ENCODE results near the gene TOR1AIP1. TPM values are rescaled to one million over a fixed set of nuclear protein-coding genes. Genes with fewer than 3 reads are reported as not detected.

The TOR1AIP1 gene
- total RNA-seq, 1 donor: 66.5 TPM

DNA sequence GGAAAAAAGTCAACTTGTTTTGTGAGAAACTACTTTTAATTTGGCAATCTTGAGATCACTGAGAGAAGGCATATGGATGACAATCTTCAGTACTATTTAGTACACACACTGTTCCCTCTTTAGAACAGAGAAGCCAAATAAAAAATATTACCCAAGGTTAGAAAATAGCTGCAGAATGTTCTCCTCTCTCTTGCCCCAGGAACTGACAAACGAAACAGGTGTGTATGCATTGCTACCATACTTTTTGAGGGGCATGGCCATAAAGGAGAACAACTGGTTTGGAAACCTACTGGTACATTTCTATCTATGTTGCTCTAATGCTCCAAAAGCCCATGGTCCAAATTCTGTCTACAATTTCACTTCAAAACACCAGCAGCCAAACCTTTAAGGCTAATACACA lies 10.1 kb upstream of the TOR1AIP1 start:
- H3K4me3 ChIP-seq (ENCODE audit: low read depth, low read length): no peak overlapping the region
- no peak for DNase-seq (ENCODE audit: low read depth)

DNA sequence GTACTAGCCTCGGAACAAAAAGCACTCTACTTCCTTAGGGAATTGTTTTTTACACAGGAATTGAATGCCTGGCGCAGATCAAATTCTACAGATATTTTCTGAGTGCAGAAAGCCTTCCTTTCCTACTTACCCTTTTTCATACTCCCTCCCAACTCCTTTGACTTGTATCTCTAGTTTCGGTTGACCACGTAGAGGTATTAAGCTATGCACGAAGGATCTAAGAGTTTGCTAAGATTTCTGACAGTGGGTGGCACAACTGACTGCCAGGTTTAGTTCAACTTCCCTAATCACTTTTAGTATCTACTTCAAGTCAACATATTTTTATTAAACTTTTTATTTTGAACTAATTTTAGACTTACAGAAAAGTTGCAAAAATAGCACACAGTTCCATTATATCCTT lies 9.5 kb upstream of the TOR1AIP1 start:
- TF ChIP-seq, protein P1, sequence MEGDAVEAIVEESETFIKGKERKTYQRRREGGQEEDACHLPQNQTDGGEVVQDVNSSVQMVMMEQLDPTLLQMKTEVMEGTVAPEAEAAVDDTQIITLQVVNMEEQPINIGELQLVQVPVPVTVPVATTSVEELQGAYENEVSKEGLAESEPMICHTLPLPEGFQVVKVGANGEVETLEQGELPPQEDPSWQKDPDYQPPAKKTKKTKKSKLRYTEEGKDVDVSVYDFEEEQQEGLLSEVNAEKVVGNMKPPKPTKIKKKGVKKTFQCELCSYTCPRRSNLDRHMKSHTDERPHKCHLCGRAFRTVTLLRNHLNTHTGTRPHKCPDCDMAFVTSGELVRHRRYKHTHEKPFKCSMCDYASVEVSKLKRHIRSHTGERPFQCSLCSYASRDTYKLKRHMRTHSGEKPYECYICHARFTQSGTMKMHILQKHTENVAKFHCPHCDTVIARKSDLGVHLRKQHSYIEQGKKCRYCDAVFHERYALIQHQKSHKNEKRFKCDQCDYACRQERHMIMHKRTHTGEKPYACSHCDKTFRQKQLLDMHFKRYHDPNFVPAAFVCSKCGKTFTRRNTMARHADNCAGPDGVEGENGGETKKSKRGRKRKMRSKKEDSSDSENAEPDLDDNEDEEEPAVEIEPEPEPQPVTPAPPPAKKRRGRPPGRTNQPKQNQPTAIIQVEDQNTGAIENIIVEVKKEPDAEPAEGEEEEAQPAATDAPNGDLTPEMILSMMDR (IDR thresholded peaks at IDR 0.05; ENCODE audit: insufficient read depth, low read depth, low read length): no peak
- H3K4me3 ChIP-seq (ENCODE audit: low read depth, low read length): no peak overlapping the region
- DNase-seq (ENCODE audit: low read depth): no peak

More for the DNA sequence above, 10.1 kb upstream of the TOR1AIP1 start:
- TF ChIP-seq, protein P1 (IDR thresholded peaks at IDR 0.05; ENCODE audit: insufficient read depth, low read depth, low read length): no peak

DNA sequence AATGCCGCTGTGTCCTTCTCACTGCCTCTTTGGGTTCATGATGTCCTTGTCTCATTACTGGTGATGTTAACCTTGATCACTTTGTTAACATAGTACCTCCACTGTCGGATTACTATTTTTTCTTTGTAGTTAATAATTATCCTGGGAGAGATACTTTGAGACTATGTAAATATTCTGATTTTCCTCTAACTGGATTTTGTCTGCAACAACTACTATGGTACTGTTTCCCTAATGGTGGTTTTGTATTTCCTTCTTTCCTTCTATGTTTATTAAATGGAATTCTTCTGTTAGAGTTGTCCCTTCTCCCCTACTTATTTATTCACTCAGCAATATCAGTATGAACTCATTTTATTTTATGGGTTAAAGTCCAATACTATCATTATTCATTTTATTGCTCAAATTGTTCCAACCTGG lies 8.6 kb upstream of the TOR1AIP1 start:
- no peak overlapping the region for H3K4me3 ChIP-seq (ENCODE audit: low read depth, low read length)
- DNase-seq (ENCODE audit: low read depth): no peak
- TF ChIP-seq, protein P1 (IDR thresholded peaks at IDR 0.05; ENCODE audit: insufficient read depth, low read depth, low read length): no peak

DNA sequence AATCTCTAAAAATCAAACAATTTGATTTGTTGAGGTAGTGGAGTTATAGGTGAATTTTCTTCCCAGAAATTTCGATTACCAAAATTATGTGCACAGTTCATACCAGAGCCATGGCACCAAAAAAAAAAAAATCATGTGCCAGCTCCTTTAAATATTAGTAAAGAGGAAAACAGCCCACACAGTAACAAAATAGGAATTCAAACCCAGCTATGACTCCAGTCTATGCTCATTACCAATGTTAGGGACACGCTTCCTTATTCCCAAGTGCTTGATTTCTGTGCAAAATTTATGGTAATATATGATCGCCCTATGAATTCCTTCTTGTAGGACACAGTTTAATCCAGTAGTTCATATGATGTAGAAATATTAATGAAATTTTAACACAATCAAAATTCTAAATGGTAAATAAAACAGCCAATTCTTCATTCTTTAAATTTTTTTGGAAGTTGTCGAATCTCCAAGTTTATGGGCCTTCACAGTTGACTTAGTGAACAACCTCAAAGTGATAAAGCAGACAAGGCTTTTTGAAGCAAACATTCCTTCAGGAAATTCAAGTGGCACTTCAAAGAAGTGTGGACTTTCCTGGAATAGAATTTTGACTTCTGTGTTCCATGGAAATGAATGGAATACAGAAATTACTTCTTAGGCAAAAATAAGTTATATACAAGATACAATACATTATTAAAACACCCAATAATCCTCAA lies 6.3 kb upstream of the TOR1AIP1 start:
- TF ChIP-seq, protein P1 (IDR thresholded peaks at IDR 0.05; ENCODE audit: insufficient read depth, low read depth, low read length): no peak
- no peak for DNase-seq (ENCODE audit: low read depth)

DNA sequence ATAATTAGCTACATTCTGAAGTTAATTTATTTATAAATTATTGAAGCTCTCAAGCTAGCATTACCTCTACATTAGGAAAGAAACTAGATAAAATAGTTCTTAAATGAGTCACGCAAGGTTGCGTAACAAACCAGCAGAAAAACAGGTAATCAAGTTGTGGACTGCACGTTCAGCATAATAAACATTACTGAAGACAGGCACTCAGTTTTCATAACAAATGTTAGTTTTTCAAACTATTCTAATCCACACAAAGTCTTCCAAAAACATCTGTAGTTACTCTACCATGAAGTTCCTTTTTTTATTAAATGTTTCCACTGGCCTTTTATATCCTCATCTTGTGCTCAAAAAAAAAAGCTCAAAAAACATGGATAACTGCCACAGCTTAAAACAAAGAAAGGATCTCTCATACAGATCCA lies 5.8 kb upstream of the TOR1AIP1 start:
- H3K4me3 ChIP-seq (ENCODE audit: low read depth, low read length): peak overlapping the region; percentile 90
- peak; percentile 66 for DNase-seq (ENCODE audit: low read depth)
- TF ChIP-seq, protein P1 (IDR thresholded peaks at IDR 0.05; ENCODE audit: insufficient read depth, low read depth, low read length): no peak

More for the DNA sequence above, 6.3 kb upstream of the TOR1AIP1 start:
- peak overlapping the region; percentile 90 for H3K4me3 ChIP-seq (ENCODE audit: low read depth, low read length)

DNA sequence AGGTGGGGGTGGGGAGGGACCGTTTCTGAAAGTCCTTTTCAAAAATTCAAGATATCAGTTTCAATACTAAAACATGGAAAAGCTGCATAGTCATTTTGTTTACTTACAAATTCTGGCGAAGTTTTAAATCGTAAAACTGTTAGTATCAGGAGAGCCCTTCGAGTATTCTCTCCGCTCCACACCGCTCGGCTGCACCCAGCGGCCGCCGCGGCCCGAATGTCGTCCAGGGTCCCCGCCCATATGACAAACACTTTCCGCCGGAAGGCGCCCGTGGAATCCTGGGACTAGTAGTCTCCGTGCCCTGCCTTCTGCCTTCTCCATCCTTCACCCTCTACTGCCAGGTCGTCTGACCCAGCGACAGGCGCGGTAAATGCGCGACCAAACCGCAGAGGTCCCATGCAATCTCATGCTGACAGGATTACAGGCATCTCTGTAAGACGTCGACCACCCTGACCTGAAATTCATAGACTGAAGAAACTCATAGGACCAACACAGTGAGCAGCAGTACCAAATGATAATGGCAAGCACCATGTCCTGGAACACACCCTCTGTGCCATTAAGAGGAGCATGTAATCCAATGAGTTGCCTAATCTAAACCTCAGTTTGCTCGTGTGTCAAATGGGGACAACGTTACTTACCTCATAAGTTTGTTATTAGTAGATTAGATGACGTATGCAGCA lies 4.4 kb upstream of the TOR1AIP1 start, which contains the start of gene TOR1AIP2:
TSS of gene TOR1AIP2 (minus strand) at position 218 of the 680 bp plus-strand sequence. CDS start 25,138 bp downstream, outside the sequence.
- H3K4me3 ChIP-seq (ENCODE audit: low read depth, low read length): peak within 1 kb of the TSS; percentile 90
- TF ChIP-seq, protein P1 (IDR thresholded peaks at IDR 0.05; ENCODE audit: insufficient read depth, low read depth, low read length): no peak
- peak; percentile 74 for DNase-seq (ENCODE audit: low read depth)
